Measurements from ENCODE around the gene USP16. TPM values are rescaled to one million over a fixed set of nuclear protein-coding genes. Genes with fewer than 3 reads are reported as not detected.

Gene USP16
- total RNA-seq, 1 donor from 2014 or later, result 33.4 TPM

DNA sequence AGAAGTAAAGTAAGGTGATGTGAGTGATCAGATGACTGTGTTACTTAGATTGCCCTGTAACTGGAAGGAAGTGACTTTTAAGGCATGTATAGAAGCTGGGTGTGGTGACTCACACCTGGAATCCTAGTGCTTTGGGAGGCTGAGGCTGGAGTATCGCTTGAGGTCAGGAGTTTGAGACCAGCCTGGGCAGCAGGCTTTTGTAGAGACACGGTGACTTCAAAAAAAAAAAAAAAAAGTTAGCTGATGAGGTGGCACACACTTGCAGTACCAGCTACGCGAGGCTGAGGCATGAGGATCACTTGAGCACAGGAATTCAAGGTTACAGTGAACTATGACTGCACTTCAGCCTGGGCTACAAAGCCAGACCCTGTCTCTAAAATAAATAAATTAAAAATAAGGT, 2.3 kb upstream of the USP16 start:
- ATAC-seq (no peak), DNase-seq (no peak)
- intact Hi-C loops (cut with DNase I), result no loop called here
- Histone ChIP-seq H3K27ac (no peak overlapping the region), H3K4me3 (no peak overlapping the region), H3K36me3 (no peaks in the 10 kb centered on the region), H3K27me3 (ENCODE audit: low read depth) (no peaks in the 10 kb centered on the region), H3K9me3 (no peaks in the 10 kb centered on the region), H3K4me1 (peaks cover 32% of the 10 kb centered on the region)
- TF ChIP-seq, protein P1, sequence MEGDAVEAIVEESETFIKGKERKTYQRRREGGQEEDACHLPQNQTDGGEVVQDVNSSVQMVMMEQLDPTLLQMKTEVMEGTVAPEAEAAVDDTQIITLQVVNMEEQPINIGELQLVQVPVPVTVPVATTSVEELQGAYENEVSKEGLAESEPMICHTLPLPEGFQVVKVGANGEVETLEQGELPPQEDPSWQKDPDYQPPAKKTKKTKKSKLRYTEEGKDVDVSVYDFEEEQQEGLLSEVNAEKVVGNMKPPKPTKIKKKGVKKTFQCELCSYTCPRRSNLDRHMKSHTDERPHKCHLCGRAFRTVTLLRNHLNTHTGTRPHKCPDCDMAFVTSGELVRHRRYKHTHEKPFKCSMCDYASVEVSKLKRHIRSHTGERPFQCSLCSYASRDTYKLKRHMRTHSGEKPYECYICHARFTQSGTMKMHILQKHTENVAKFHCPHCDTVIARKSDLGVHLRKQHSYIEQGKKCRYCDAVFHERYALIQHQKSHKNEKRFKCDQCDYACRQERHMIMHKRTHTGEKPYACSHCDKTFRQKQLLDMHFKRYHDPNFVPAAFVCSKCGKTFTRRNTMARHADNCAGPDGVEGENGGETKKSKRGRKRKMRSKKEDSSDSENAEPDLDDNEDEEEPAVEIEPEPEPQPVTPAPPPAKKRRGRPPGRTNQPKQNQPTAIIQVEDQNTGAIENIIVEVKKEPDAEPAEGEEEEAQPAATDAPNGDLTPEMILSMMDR (IDR thresholded peaks at IDR 0.05), result no peak

DNA sequence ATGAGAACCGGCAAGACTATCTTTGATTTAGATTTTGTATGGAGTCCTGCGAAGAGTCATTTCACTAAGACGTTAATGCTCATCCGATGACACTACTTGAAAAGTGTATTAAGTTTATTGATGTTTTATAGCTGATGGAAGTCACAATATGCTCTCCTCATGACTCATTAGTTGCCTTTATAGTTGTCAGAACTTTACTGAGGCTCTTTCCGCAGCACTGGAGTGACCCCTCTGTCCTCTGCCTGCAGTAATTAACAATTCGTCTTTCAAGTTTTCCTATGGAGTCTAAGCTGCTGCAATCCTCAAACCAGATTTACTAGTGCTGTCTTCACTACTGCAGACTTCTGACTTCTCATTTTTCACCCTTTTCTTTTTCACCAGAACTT, 853 bp downstream of the USP16 start:
- ATAC-seq (no peak), DNase-seq (no peak)
- Histone ChIP-seq H3K27me3 (ENCODE audit: low read depth) (no peaks in the 10 kb centered on the region), H3K4me1 (peaks cover 26% of the 10 kb centered on the region), H3K27ac (peak overlapping the region; percentile 99), H3K9me3 (no peaks in the 10 kb centered on the region), H3K36me3 (peaks cover 22% of the 10 kb centered on the region), H3K4me3 (peak overlapping the region; percentile 83)
- intact Hi-C loops (cut with DNase I), result no loop called here
- TF ChIP-seq, protein P1 (IDR thresholded peaks at IDR 0.05), result no peak

DNA sequence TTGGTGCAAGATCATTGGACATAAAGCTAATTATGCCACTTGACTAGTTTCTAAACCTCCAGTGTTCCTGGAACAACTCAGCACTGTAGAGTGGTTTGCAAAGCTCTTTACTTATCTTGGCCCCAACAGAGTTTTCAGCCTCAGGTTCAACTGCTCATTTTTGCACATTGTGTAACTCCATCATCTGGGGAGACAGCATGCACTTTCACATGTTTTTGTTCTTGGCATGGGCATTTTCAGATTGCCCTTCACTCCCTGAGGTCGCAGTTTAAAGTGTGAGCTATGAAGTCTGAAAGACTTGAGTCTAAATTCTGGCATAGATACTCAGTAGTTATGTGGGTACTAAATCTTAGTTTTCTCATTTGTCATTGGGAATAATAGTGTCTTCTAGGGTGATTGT, 5.1 kb downstream of the USP16 start:
- intact Hi-C loops (cut with DNase I), result no loop called here
- Histone ChIP-seq H3K4me3 (no peak overlapping the region), H3K36me3 (peaks cover 61% of the 10 kb centered on the region)

DNA sequence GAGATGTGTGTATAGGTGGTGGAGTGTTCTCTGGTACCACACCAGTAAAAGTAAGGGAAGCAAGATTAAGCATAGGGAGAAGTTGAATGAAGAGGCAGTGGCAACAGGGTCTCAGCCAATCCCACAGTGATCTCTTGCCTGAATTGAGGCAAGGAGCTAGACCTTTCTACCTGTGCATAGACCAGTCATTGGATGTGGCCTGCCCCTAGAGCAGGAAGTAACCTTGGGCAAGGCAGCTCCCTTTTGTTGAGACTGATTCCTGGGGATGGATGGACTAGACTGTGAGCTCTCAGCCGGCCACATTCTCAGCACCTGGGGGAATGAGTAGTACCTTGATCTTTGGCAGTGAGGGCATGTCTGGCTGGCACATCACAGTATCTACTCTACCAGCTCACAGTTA, 6.4 kb downstream of the USP16 start:
- H3K36me3 ChIP-seq, result peaks cover 75% of the 10 kb centered on the region
- DNase-seq (no peak), ATAC-seq (no peak)
- intact Hi-C loops (cut with DNase I), result no loop called here
- TF ChIP-seq, protein P1 (IDR thresholded peaks at IDR 0.05), result no peak
- H3K27me3 ChIP-seq (ENCODE audit: low read depth), result no peaks in the 10 kb centered on the region
- H3K27ac ChIP-seq, result no peak overlapping the region
- no peak overlapping the region for H3K4me3 ChIP-seq
- H3K9me3 ChIP-seq, result no peaks in the 10 kb centered on the region
- H3K4me1 ChIP-seq, result peaks cover 19% of the 10 kb centered on the region

More for the DNA sequence above, 5.1 kb downstream of the USP16 start:
- H3K9me3 ChIP-seq, result no peaks in the 10 kb centered on the region
- no peaks in the 10 kb centered on the region for H3K27me3 ChIP-seq (ENCODE audit: low read depth)
- TF ChIP-seq, protein P1 (IDR thresholded peaks at IDR 0.05), result no peak
- peaks cover 26% of the 10 kb centered on the region for H3K4me1 ChIP-seq
- DNase-seq, result no peak
- ATAC-seq, result no peak
- no peak overlapping the region for H3K27ac ChIP-seq

DNA sequence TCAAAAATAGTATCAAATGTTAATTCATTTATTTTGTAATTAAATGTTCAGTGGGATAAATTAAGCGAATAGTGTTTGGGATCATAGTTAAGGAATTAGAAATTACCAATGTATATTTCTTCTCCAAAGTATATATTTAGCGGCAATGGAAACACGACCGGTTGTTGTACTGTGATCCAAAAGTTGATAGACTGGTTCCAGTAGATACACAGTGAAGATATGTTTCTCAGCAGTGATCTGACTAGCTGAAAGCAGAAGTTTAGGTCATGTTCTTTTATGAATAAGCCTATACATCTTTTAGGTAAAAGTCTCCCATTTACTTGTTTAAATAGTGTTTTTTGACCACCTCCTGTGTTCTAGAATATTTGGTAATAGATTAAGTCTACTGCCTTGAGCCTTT, 8.8 kb downstream of the USP16 start:
- no peak for ATAC-seq

More for the DNA sequence above, 8.8 kb downstream of the USP16 start:
- DNase-seq, result no peak
- no peak overlapping the region for H3K27ac ChIP-seq
- intact Hi-C loops (cut with DNase I), result no loop called here
- H3K4me1 ChIP-seq, result no peaks in the 10 kb centered on the region
- H3K4me3 ChIP-seq, result no peak overlapping the region
- peaks cover 96% of the 10 kb centered on the region for H3K36me3 ChIP-seq
- TF ChIP-seq, protein P1 (IDR thresholded peaks at IDR 0.05), result no peak
- no peaks in the 10 kb centered on the region for H3K9me3 ChIP-seq
- no peaks in the 10 kb centered on the region for H3K27me3 ChIP-seq (ENCODE audit: low read depth)
